22Rv1 (cell line): ENCODE measurements around the gene PATJ.

ENCODE experiments used
- CTCF ChIP-seq: fragments of 450-650 bp; IDR thresholded peaks from 2 replicates; pipeline ENCODE4 v1.5.1; 2017; ENCODE audit warnings: mild to moderate bottlenecking
- ZFX ChIP-seq: fragments of 450-650 bp; IDR thresholded peaks from 2 replicates; pipeline ENCODE4 v1.6.1; 2017; ENCODE audit warnings: antibody characterized with exemption, borderline replicate concordance

- TF ChIP-seq CTCF (no peak), ZFX (no peak)
Observed at GRCh38 chr1:61956016-61956645, 213.9 kb downstream of the PATJ start.
